Measurements from ENCODE around the gene ZNF625.

ZNF625 gene

GRCh38 chr19:12156223-12157058, at the start of gene ZNF625:
Gene ZNF625, minus strand, starts transcription at chr19:12156734. Its CDS starts 176 bp downstream, at chr19:12156558.
- Histone ChIP-seq H3K9me2 (replicated peaks; ENCODE audit: insufficient read depth, low read length) (no peaks in the 10 kb centered on the region), H3F3A (ENCODE audit: insufficient read depth) (no peaks in the 10 kb centered on the region), H2AFZ (ENCODE audit: low read depth, low read length, severe bottlenecking) (no peak within 1 kb of the TSS), H3K36me3 (ENCODE audit: low read length) (no peaks in the 10 kb centered on the region), H3K27me3 (ENCODE audit: low read length) (no peaks in the 10 kb centered on the region), H3K9ac (ENCODE audit: low read length) (peak within 1 kb of the TSS; percentile 37), H3K79me2 (ENCODE audit: insufficient read depth, low read length) (no peaks in the 10 kb centered on the region), H3K4me2 (ENCODE audit: low read depth, low read length, poor library complexity, severe bottlenecking) (peak within 1 kb of the TSS; percentile 17), H3K27ac (ENCODE audit: low read depth, low read length) (no peak within 1 kb of the TSS), H4K20me1 (ENCODE audit: low read depth, low read length) (no peaks in the 10 kb centered on the region), H3K9me3 (ENCODE audit: insufficient read depth, low read length) (no peaks in the 10 kb centered on the region), H3K4me3 (ENCODE audit: insufficient read depth, low read length, poor library complexity, severe bottlenecking) (no peak within 1 kb of the TSS)
- TF ChIP-seq CTCF (IDR thresholded peaks at IDR 0.05; ENCODE audit: insufficient read depth, low read length, poor library complexity, severe bottlenecking) (no peak), EZH2phosphoT487 (conservative IDR thresholded peaks at IDR 0.05; ENCODE audit: low read length) (no peak)

- Histone ChIP-seq H3K36me3 (ENCODE audit: low read length) (peaks cover 22% of the 10 kb centered on the region), H3K9me2 (replicated peaks; ENCODE audit: insufficient read depth, low read length) (no peaks in the 10 kb centered on the region), H3K4me3 (ENCODE audit: insufficient read depth, low read length, poor library complexity, severe bottlenecking) (no peak overlapping the region), H3K27me3 (ENCODE audit: low read length) (no peaks in the 10 kb centered on the region), H4K20me1 (ENCODE audit: low read depth, low read length) (no peaks in the 10 kb centered on the region), H3F3A (ENCODE audit: insufficient read depth) (no peaks in the 10 kb centered on the region), H3K27ac (ENCODE audit: low read depth, low read length) (no peak overlapping the region), H3K9me3 (ENCODE audit: insufficient read depth, low read length) (peaks cover 37% of the 10 kb centered on the region; the same call in 1 of the 2 replicates), H2AFZ (ENCODE audit: low read depth, low read length, severe bottlenecking) (no peak overlapping the region), H3K4me2 (ENCODE audit: low read depth, low read length, poor library complexity, severe bottlenecking) (no peak overlapping the region), H3K9ac (ENCODE audit: low read length) (no peak overlapping the region), H3K79me2 (ENCODE audit: insufficient read depth, low read length) (peaks cover 3% of the 10 kb centered on the region; the same call in 1 of the 2 replicates)
- TF ChIP-seq EZH2phosphoT487 (conservative IDR thresholded peaks at IDR 0.05; ENCODE audit: low read length) = no peak
- no peak for TF ChIP-seq CTCF (IDR thresholded peaks at IDR 0.05; ENCODE audit: insufficient read depth, low read length, poor library complexity, severe bottlenecking)
These were observed 48.8 kb upstream of the ZNF625 start for GRCh38 chr19:12205296-12205695.

DNA sequence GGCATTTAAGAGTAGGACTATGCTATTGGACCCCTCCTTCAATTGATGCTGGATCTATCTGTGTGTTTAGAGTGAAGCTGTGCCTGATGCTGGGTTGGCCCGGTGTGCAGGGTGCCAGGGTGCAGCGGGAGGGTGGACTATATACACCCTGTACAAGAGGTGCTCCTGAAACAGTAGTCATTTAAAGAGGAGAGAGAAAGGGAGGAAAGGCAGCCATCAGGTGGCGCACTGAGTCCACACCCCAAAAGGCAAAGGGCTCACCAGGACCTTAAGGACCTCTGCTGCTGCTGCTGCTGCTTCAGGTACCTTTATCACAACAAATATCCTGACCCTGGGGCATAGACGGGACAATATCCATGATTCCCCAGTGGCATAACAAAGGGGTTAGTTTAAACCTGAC, 45.7 kb upstream of the ZNF625 start:
- Histone ChIP-seq H3K36me3 (ENCODE audit: low read length) (peaks cover 11% of the 10 kb centered on the region; the same call in 1 of the 2 replicates), H3K4me2 (ENCODE audit: low read depth, low read length, poor library complexity, severe bottlenecking) (no peak overlapping the region), H3K27ac (ENCODE audit: low read depth, low read length) (no peak overlapping the region), H4K20me1 (ENCODE audit: low read depth, low read length) (no peaks in the 10 kb centered on the region), H3K9ac (ENCODE audit: low read length) (no peak overlapping the region), H3K79me2 (ENCODE audit: insufficient read depth, low read length) (peaks cover 3% of the 10 kb centered on the region; the same call in 1 of the 2 replicates), H2AFZ (ENCODE audit: low read depth, low read length, severe bottlenecking) (no peak overlapping the region), H3K9me3 (ENCODE audit: insufficient read depth, low read length) (peaks cover 16% of the 10 kb centered on the region; the same call in 1 of the 2 replicates), H3F3A (ENCODE audit: insufficient read depth) (no peaks in the 10 kb centered on the region), H3K27me3 (ENCODE audit: low read length) (no peaks in the 10 kb centered on the region), H3K9me2 (replicated peaks; ENCODE audit: insufficient read depth, low read length) (no peaks in the 10 kb centered on the region), H3K4me3 (ENCODE audit: insufficient read depth, low read length, poor library complexity, severe bottlenecking) (no peak overlapping the region)
- TF ChIP-seq EZH2phosphoT487 (conservative IDR thresholded peaks at IDR 0.05; ENCODE audit: low read length) (no peak), CTCF (IDR thresholded peaks at IDR 0.05; ENCODE audit: insufficient read depth, low read length, poor library complexity, severe bottlenecking) (peak; percentile 45)

Data from SU-DHL-6 (cell line).